ENCODE measurements around the gene NAALAD2. TPM values are rescaled to one million over a fixed set of nuclear protein-coding genes. Genes with fewer than 3 reads are reported as not detected.

Gene NAALAD2
- polyA plus RNA-seq, 2 of the 4 experiments (the other 2 are of a cell fraction): not detected

- WGBS (ENCODE audit: missing lambda C conversion rate): 86% methylated on average over 3 of the region's 3 CpGs
- TF ChIP-seq CEBPB (IDR thresholded peaks at IDR 0.05): no peak
- TF ChIP-seq HDAC2 (IDR thresholded peaks at IDR 0.05): no peak
- no peak for TF ChIP-seq ZFP36 (IDR thresholded peaks at IDR 0.05; ENCODE audit: borderline replicate concordance, partially characterized antibody)
- TF ChIP-seq, protein P1, sequence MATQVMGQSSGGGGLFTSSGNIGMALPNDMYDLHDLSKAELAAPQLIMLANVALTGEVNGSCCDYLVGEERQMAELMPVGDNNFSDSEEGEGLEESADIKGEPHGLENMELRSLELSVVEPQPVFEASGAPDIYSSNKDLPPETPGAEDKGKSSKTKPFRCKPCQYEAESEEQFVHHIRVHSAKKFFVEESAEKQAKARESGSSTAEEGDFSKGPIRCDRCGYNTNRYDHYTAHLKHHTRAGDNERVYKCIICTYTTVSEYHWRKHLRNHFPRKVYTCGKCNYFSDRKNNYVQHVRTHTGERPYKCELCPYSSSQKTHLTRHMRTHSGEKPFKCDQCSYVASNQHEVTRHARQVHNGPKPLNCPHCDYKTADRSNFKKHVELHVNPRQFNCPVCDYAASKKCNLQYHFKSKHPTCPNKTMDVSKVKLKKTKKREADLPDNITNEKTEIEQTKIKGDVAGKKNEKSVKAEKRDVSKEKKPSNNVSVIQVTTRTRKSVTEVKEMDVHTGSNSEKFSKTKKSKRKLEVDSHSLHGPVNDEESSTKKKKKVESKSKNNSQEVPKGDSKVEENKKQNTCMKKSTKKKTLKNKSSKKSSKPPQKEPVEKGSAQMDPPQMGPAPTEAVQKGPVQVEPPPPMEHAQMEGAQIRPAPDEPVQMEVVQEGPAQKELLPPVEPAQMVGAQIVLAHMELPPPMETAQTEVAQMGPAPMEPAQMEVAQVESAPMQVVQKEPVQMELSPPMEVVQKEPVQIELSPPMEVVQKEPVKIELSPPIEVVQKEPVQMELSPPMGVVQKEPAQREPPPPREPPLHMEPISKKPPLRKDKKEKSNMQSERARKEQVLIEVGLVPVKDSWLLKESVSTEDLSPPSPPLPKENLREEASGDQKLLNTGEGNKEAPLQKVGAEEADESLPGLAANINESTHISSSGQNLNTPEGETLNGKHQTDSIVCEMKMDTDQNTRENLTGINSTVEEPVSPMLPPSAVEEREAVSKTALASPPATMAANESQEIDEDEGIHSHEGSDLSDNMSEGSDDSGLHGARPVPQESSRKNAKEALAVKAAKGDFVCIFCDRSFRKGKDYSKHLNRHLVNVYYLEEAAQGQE (IDR thresholded peaks at IDR 0.05): no peak
- TF ChIP-seq MAFK (IDR thresholded peaks at IDR 0.05; ENCODE audit: partially characterized antibody): no peak
- no peak for TF ChIP-seq ZSCAN20 (CRISPR knock-in tag; IDR thresholded peaks at IDR 0.05)
- no peak for TF ChIP-seq EP300 (IDR thresholded peaks at IDR 0.05)
- no peak for TF ChIP-seq ESRRA (IDR thresholded peaks at IDR 0.05; ENCODE audit: borderline replicate concordance, low read length)
- TF ChIP-seq HMGXB4 (CRISPR knock-in tag; IDR thresholded peaks at IDR 0.05; ENCODE audit: borderline replicate concordance): no peak
- no peak for TF ChIP-seq RCOR1 (IDR thresholded peaks at IDR 0.05; ENCODE audit: low read depth, low read length)
- TF ChIP-seq RNF2 (IDR thresholded peaks at IDR 0.05; ENCODE audit: borderline replicate concordance, low read depth): no peak
- no peak for ATAC-seq
- H3K9me3 ChIP-seq: no peaks in the 10 kb centered on the region
- CTCF ChIA-PET: interaction anchor here (1.9 kb wide), 1 partner anchor 9 kb away, joined by 10 read pairs; no protein-coding TSS in a partner anchor
- no peak for DNase-seq (ENCODE audit: low read depth in 1 of 2, low spot score in 1 of 2)
- POLR2A ChIA-PET: no interaction called here
- no peak overlapping the region for H3K4me2 ChIP-seq
- peaks cover 9% of the 10 kb centered on the region for H3K4me1 ChIP-seq
- H3K27ac ChIP-seq: no peak overlapping the region
- no peak for FAIRE-seq
- no peak overlapping the region for H3K4me3 ChIP-seq
These were observed 78.9 kb downstream of the NAALAD2 start for GRCh38 chr11:90213322-90213721.

GRCh38 chr11:90216611-90217010 lies 82.1 kb downstream of the NAALAD2 start:
- FAIRE-seq (peak; percentile 23), ATAC-seq (no peak), DNase-seq (ENCODE audit: low read depth in 1 of 2, low spot score in 1 of 2) (no peak)
- TF ChIP-seq, protein P2, sequence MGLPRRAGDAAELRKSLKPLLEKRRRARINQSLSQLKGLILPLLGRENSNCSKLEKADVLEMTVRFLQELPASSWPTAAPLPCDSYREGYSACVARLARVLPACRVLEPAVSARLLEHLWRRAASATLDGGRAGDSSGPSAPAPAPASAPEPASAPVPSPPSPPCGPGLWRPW (IDR thresholded peaks at IDR 0.05): no peak
- no peak for TF ChIP-seq CHD2 (IDR thresholded peaks at IDR 0.05; ENCODE audit: low read length, partially characterized antibody)
- TF ChIP-seq ATOH8 (CRISPR knock-in tag; IDR thresholded peaks at IDR 0.05; ENCODE audit: low read depth): no peak
- no peak for TF ChIP-seq RAD21 (conservative IDR thresholded peaks at IDR 0.05 in 1 of 2, IDR thresholded peaks at IDR 0.05 in 1 of 2)
- no peak for TF ChIP-seq TP53 (CRISPR knock-in tag; IDR thresholded peaks at IDR 0.05)
- no peak for TF ChIP-seq CBX2 (IDR thresholded peaks at IDR 0.05; ENCODE audit: borderline replicate concordance, low read depth)
- TF ChIP-seq, protein P3, sequence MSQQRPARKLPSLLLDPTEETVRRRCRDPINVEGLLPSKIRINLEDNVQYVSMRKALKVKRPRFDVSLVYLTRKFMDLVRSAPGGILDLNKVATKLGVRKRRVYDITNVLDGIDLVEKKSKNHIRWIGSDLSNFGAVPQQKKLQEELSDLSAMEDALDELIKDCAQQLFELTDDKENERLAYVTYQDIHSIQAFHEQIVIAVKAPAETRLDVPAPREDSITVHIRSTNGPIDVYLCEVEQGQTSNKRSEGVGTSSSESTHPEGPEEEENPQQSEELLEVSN (IDR thresholded peaks at IDR 0.05; ENCODE audit: borderline replicate concordance, low read depth): no peak
- TF ChIP-seq NR3C1 (IDR thresholded peaks at IDR 0.05): no peak
- TF ChIP-seq ZC3H11A (IDR thresholded peaks at IDR 0.05): no peak
- no peak for TF ChIP-seq EHF (CRISPR knock-in tag; IDR thresholded peaks at IDR 0.05)
- TF ChIP-seq HMGXB4 (CRISPR knock-in tag; IDR thresholded peaks at IDR 0.05; ENCODE audit: borderline replicate concordance): no peak
- TF ChIP-seq HOXA7 (CRISPR knock-in tag; IDR thresholded peaks at IDR 0.05): no peak
- no peak for TF ChIP-seq TFCP2L1 (CRISPR knock-in tag; IDR thresholded peaks at IDR 0.05)
- TF ChIP-seq RNF2 (IDR thresholded peaks at IDR 0.05; ENCODE audit: borderline replicate concordance, low read depth): no peak
- TF ChIP-seq, protein P1 (IDR thresholded peaks at IDR 0.05): no peak
- TF ChIP-seq SREBF2 (IDR thresholded peaks at IDR 0.05): no peak
- H3K27ac ChIP-seq: no peak overlapping the region
- WGBS (ENCODE audit: missing lambda C conversion rate): 90% methylated on average over 5 of the region's 5 CpGs
- no peak overlapping the region for H3K4me2 ChIP-seq
- H3K4me3 ChIP-seq: no peak overlapping the region
- ChIA-PET POLR2A (no interaction called here), CTCF (interaction anchor here (1.8 kb wide), 1 partner anchor 12 kb away, joined by 6 read pairs; no protein-coding TSS in a partner anchor)
- H3K9me3 ChIP-seq: no peaks in the 10 kb centered on the region
- H3K4me1 ChIP-seq: peaks cover 37% of the 10 kb centered on the region

All from A549 (cell line).